ENCODE data around the gene POLR3E. TPM values are rescaled to one million over a fixed set of nuclear protein-coding genes. Genes with fewer than 3 reads are reported as not detected.

Gene POLR3E
- total and polyA plus RNA-seq, 4 donors = 16.0 to 42.9 (median 18.3) TPM

GRCh38 chr16:22315979-22316378 lies 18.8 kb downstream of the POLR3E start:
- DNase-seq (ENCODE audit: low spot score) = no peak
- Histone ChIP-seq H3K36me3 (ENCODE audit: control insufficient read depth in 4 of 4, insufficient read depth in 3 of 4, low read depth in 1 of 4, low read length in 3 of 4) (peaks cover 13 to 74% (median 23%) of the 10 kb centered on the region in 4 donors), H3K27me3 (ENCODE audit: control insufficient read depth in 4 of 4, insufficient read depth in 4 of 4, low read length in 3 of 4) (no peaks in the 10 kb centered on the region), H3K9me3 (ENCODE audit: control insufficient read depth in 4 of 4, low read length in 3 of 4) (no peaks in the 10 kb centered on the region), H3K4me1 (ENCODE audit: control insufficient read depth in 4 of 4, insufficient read depth in 4 of 4, low read length in 3 of 4) (peaks cover 0 to 7% (median 4%) of the 10 kb centered on the region in 4 donors), H3K9ac (ENCODE audit: low read depth in 1 of 2, low read length in 2 of 2) (no peak overlapping the region), H3K4me3 (ENCODE audit: low read depth in 1 of 3, low read length in 3 of 3) (no peak overlapping the region), H3K27ac (ENCODE audit: low read depth in 1 of 2, low read length in 2 of 2) (no peak overlapping the region)
- 85% methylated on average over 1 of the region's 1 CpG for WGBS
- TF ChIP-seq GABPA (IDR thresholded peaks at IDR 0.05 in 1 of 2, conservative IDR thresholded peaks at IDR 0.05 in 1 of 2) (no peak), NR2F2 (IDR thresholded peaks at IDR 0.05) (no peak), HNF4G (IDR thresholded peaks at IDR 0.05) (no peak), SP1 (IDR thresholded peaks at IDR 0.05) (no peak), TAF1 (conservative IDR thresholded peaks at IDR 0.05) (no peak), EGR1 (IDR thresholded peaks at IDR 0.05; ENCODE audit: low read depth in 2 of 2) (no peak), RAD21 (IDR thresholded peaks at IDR 0.05) (no peak), YY1 (IDR thresholded peaks at IDR 0.05) (no peak), FOXA2 (IDR thresholded peaks at IDR 0.05) (no peak)
- TF ChIP-seq, protein P1, sequence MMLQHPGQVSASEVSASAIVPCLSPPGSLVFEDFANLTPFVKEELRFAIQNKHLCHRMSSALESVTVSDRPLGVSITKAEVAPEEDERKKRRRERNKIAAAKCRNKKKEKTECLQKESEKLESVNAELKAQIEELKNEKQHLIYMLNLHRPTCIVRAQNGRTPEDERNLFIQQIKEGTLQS (IDR thresholded peaks at IDR 0.05) = no peak
- TF ChIP-seq, protein P2, sequence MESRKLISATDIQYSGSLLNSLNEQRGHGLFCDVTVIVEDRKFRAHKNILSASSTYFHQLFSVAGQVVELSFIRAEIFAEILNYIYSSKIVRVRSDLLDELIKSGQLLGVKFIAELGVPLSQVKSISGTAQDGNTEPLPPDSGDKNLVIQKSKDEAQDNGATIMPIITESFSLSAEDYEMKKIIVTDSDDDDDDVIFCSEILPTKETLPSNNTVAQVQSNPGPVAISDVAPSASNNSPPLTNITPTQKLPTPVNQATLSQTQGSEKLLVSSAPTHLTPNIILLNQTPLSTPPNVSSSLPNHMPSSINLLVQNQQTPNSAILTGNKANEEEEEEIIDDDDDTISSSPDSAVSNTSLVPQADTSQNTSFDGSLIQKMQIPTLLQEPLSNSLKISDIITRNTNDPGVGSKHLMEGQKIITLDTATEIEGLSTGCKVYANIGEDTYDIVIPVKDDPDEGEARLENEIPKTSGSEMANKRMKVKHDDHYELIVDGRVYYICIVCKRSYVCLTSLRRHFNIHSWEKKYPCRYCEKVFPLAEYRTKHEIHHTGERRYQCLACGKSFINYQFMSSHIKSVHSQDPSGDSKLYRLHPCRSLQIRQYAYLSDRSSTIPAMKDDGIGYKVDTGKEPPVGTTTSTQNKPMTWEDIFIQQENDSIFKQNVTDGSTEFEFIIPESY (IDR thresholded peaks at IDR 0.05) = no peak
- TF ChIP-seq, protein P3, sequence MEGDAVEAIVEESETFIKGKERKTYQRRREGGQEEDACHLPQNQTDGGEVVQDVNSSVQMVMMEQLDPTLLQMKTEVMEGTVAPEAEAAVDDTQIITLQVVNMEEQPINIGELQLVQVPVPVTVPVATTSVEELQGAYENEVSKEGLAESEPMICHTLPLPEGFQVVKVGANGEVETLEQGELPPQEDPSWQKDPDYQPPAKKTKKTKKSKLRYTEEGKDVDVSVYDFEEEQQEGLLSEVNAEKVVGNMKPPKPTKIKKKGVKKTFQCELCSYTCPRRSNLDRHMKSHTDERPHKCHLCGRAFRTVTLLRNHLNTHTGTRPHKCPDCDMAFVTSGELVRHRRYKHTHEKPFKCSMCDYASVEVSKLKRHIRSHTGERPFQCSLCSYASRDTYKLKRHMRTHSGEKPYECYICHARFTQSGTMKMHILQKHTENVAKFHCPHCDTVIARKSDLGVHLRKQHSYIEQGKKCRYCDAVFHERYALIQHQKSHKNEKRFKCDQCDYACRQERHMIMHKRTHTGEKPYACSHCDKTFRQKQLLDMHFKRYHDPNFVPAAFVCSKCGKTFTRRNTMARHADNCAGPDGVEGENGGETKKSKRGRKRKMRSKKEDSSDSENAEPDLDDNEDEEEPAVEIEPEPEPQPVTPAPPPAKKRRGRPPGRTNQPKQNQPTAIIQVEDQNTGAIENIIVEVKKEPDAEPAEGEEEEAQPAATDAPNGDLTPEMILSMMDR (IDR thresholded peaks at IDR 0.05; ENCODE audit: low read depth, low read length, missing input control) = no peak

DNA sequence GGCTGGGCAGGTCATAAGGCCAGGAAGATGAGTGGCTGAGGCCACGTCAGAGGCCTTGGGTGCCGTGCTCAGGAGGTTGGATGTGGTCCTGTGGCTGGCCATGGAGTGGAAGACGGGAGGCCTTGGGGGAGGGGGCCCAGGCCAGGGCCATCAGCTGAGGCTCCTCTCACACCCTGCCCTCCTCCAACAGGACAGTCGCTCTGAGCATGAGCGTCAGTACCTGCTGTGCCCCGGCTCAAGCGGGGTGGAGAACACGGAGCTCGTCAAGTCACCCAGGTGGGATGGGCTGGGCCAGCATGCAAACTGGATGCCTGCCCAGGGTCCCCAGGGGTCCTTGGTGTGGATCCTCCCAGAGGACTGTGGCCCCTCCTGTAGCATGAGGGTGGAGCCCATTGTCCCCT lies 19.2 kb downstream of the POLR3E start:
- no peak overlapping the region for H3K9ac ChIP-seq (ENCODE audit: low read depth in 1 of 2, low read length in 2 of 2)
- peaks cover 13 to 76% (median 23%) of the 10 kb centered on the region in 4 donors for H3K36me3 ChIP-seq (ENCODE audit: control insufficient read depth in 4 of 4, insufficient read depth in 3 of 4, low read depth in 1 of 4, low read length in 3 of 4)
- WGBS = 92% methylated on average over 9 of the region's 9 CpGs
- no peak for DNase-seq (ENCODE audit: low spot score)
- H3K27me3 ChIP-seq (ENCODE audit: control insufficient read depth in 4 of 4, insufficient read depth in 4 of 4, low read length in 3 of 4) = no peaks in the 10 kb centered on the region
- peaks cover 0 to 7% (median 4%) of the 10 kb centered on the region in 4 donors for H3K4me1 ChIP-seq (ENCODE audit: control insufficient read depth in 4 of 4, insufficient read depth in 4 of 4, low read length in 3 of 4)
- H3K9me3 ChIP-seq (ENCODE audit: control insufficient read depth in 4 of 4, low read length in 3 of 4) = no peaks in the 10 kb centered on the region
- no peak overlapping the region for H3K27ac ChIP-seq (ENCODE audit: low read depth in 1 of 2, low read length in 2 of 2)
- no peak overlapping the region for H3K4me3 ChIP-seq (ENCODE audit: low read depth in 1 of 3, low read length in 3 of 3)
- TF ChIP-seq, protein P1 (IDR thresholded peaks at IDR 0.05) = no peak
- TF ChIP-seq, protein P4, sequence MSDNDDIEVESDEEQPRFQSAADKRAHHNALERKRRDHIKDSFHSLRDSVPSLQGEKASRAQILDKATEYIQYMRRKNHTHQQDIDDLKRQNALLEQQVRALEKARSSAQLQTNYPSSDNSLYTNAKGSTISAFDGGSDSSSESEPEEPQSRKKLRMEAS (IDR thresholded peaks at IDR 0.05) = no peak
- no peak for TF ChIP-seq FOXA2 (IDR thresholded peaks at IDR 0.05)
- no peak for TF ChIP-seq YY1 (IDR thresholded peaks at IDR 0.05)
- no peak for TF ChIP-seq EGR1 (IDR thresholded peaks at IDR 0.05; ENCODE audit: low read depth in 2 of 2)
- TF ChIP-seq TAF1 (conservative IDR thresholded peaks at IDR 0.05) = no peak
- TF ChIP-seq RXRA (IDR thresholded peaks at IDR 0.05) = no peak
- no peak for TF ChIP-seq RAD21 (IDR thresholded peaks at IDR 0.05)
- TF ChIP-seq, protein P2 (IDR thresholded peaks at IDR 0.05) = no peak
- no peak for TF ChIP-seq HNF4G (IDR thresholded peaks at IDR 0.05)
- no peak for TF ChIP-seq GABPA (IDR thresholded peaks at IDR 0.05 in 1 of 2, conservative IDR thresholded peaks at IDR 0.05 in 1 of 2)
- no peak for TF ChIP-seq HNF4A (conservative IDR thresholded peaks at IDR 0.05)
- no peak for TF ChIP-seq JUND (IDR thresholded peaks at IDR 0.05)
- no peak for TF ChIP-seq NR2F2 (IDR thresholded peaks at IDR 0.05)
- TF ChIP-seq, protein P3 (IDR thresholded peaks at IDR 0.05; ENCODE audit: low read depth, low read length, missing input control) = no peak
- no peak for TF ChIP-seq FOXA1 (IDR thresholded peaks at IDR 0.05)
- TF ChIP-seq, protein P5, sequence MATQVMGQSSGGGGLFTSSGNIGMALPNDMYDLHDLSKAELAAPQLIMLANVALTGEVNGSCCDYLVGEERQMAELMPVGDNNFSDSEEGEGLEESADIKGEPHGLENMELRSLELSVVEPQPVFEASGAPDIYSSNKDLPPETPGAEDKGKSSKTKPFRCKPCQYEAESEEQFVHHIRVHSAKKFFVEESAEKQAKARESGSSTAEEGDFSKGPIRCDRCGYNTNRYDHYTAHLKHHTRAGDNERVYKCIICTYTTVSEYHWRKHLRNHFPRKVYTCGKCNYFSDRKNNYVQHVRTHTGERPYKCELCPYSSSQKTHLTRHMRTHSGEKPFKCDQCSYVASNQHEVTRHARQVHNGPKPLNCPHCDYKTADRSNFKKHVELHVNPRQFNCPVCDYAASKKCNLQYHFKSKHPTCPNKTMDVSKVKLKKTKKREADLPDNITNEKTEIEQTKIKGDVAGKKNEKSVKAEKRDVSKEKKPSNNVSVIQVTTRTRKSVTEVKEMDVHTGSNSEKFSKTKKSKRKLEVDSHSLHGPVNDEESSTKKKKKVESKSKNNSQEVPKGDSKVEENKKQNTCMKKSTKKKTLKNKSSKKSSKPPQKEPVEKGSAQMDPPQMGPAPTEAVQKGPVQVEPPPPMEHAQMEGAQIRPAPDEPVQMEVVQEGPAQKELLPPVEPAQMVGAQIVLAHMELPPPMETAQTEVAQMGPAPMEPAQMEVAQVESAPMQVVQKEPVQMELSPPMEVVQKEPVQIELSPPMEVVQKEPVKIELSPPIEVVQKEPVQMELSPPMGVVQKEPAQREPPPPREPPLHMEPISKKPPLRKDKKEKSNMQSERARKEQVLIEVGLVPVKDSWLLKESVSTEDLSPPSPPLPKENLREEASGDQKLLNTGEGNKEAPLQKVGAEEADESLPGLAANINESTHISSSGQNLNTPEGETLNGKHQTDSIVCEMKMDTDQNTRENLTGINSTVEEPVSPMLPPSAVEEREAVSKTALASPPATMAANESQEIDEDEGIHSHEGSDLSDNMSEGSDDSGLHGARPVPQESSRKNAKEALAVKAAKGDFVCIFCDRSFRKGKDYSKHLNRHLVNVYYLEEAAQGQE (IDR thresholded peaks at IDR 0.05) = no peak
- TF ChIP-seq SP1 (IDR thresholded peaks at IDR 0.05) = no peak
